GM23248 (cell line): ENCODE measurements around the gene SHB.

Experiments used
- EZH2 ChIP-seq: fragments of 200-600 bp; sonication (generic); IDR thresholded peaks from 2 replicates; pipeline ENCODE4 v1.6.1; 2018; ENCODE audit warnings: antibody characterized with exemption, mild to moderate bottlenecking; ENCODE audit not compliant: insufficient read depth, poor library complexity, severe bottlenecking
- EZH2phosphoT487 ChIP-seq: fragments of 200-600 bp; sonication (generic); IDR thresholded peaks from 2 replicates; pipeline ENCODE4 v1.6.1; 2018; ENCODE audit warnings: antibody characterized with exemption, moderate library complexity, mild to moderate bottlenecking, low read depth; ENCODE audit not compliant: insufficient read depth

GRCh38 chr9:38016375-38017135 is 52.5 kb downstream of the SHB start:
- TF ChIP-seq EZH2 (no peak), EZH2phosphoT487 (no peak)
